Measurements from ENCODE around the gene SEC31A. TPM values are rescaled to one million over a fixed set of nuclear protein-coding genes. Genes with fewer than 3 reads are reported as not detected.

SEC31A gene
- total RNA-seq, 1 donor from 2014 or later: 233 TPM

- no peaks in the 10 kb centered on the region for H3K36me3 Mint-ChIP-seq
- DNase-seq (ENCODE audit: extremely low spot score, unreplicated experiment): no peak
- peak overlapping the region; percentile 0 for H3K4me3 Mint-ChIP-seq
- TF ChIP-seq CTCF (conservative IDR thresholded peaks at IDR 0.05): peak; percentile 45
- no peaks in the 10 kb centered on the region for H3K9me3 Mint-ChIP-seq
- H3K4me1 Mint-ChIP-seq (ENCODE audit: unreplicated experiment): peaks cover 9% of the 10 kb centered on the region
- H3K27ac Mint-ChIP-seq: no peak overlapping the region
- peaks cover 30% of the 10 kb centered on the region for H3K27me3 Mint-ChIP-seq
Measured at GRCh38 chr4:82801910-82802521, 88.9 kb downstream of the SEC31A start.

GRCh38 chr4:82799006-82799881 lies 91.7 kb downstream of the SEC31A start:
- H3K27me3 Mint-ChIP-seq: peaks cover 33% of the 10 kb centered on the region
- no peak for DNase-seq (ENCODE audit: extremely low spot score, unreplicated experiment)
- peaks cover 3% of the 10 kb centered on the region for H3K36me3 Mint-ChIP-seq
- H3K9me3 Mint-ChIP-seq: no peaks in the 10 kb centered on the region
- H3K4me3 Mint-ChIP-seq: peak overlapping the region; percentile 86
- peak overlapping the region; percentile 73 for H3K27ac Mint-ChIP-seq
- peaks cover 18% of the 10 kb centered on the region for H3K4me1 Mint-ChIP-seq (ENCODE audit: unreplicated experiment)
- TF ChIP-seq CTCF (conservative IDR thresholded peaks at IDR 0.05): no peak

- DNase-seq (ENCODE audit: extremely low spot score, unreplicated experiment): peak; percentile 82
- H3K27ac Mint-ChIP-seq: peak within 1 kb of the TSS; percentile 73
- peak within 1 kb of the TSS; percentile 97 for H3K4me3 Mint-ChIP-seq
- no peaks in the 10 kb centered on the region for H3K9me3 Mint-ChIP-seq
- H3K4me1 Mint-ChIP-seq (ENCODE audit: unreplicated experiment): peaks cover 22% of the 10 kb centered on the region
- H3K27me3 Mint-ChIP-seq: peaks cover 36% of the 10 kb centered on the region
- no peak for TF ChIP-seq CTCF (conservative IDR thresholded peaks at IDR 0.05)
- H3K36me3 Mint-ChIP-seq: peaks cover 8% of the 10 kb centered on the region
Measured at GRCh38 chr4:82798168-82799005, 92.6 kb downstream of the SEC31A start, which contains the start of gene SCD5. Gene SCD5 (minus strand): TSS chr4:82798796. CDS start chr4:82798537, 259 bp downstream.

- H3K9me3 Mint-ChIP-seq: no peaks in the 10 kb centered on the region
- H3K27ac Mint-ChIP-seq: peak overlapping the region; percentile 30
- peaks cover 36% of the 10 kb centered on the region for H3K27me3 Mint-ChIP-seq
- H3K4me3 Mint-ChIP-seq: peak overlapping the region; percentile 97
- peaks cover 11% of the 10 kb centered on the region for H3K36me3 Mint-ChIP-seq
- no peak for DNase-seq (ENCODE audit: extremely low spot score, unreplicated experiment)
- peaks cover 31% of the 10 kb centered on the region for H3K4me1 Mint-ChIP-seq (ENCODE audit: unreplicated experiment)
- TF ChIP-seq CTCF (conservative IDR thresholded peaks at IDR 0.05): no peak
Measured at GRCh38 chr4:82797405-82798111, 93.4 kb downstream of the SEC31A start.

- H3K4me3 Mint-ChIP-seq: peak overlapping the region; percentile 97
- peaks cover 31% of the 10 kb centered on the region for H3K4me1 Mint-ChIP-seq (ENCODE audit: unreplicated experiment)
- no peaks in the 10 kb centered on the region for H3K9me3 Mint-ChIP-seq
- peaks cover 11% of the 10 kb centered on the region for H3K36me3 Mint-ChIP-seq
- DNase-seq (ENCODE audit: extremely low spot score, unreplicated experiment): no peak
- TF ChIP-seq CTCF (conservative IDR thresholded peaks at IDR 0.05): no peak
- H3K27ac Mint-ChIP-seq: peak overlapping the region; percentile 30
- H3K27me3 Mint-ChIP-seq: peaks cover 34% of the 10 kb centered on the region
Measured at GRCh38 chr4:82797040-82797404, 93.9 kb downstream of the SEC31A start.

Measured in type B pancreatic cell (in vitro differentiated cells).